Panc1 (cell line): ENCODE results near the gene FUT8. TPM values are rescaled to one million over a fixed set of nuclear protein-coding genes. Genes with fewer than 3 reads are reported as not detected.

Source experiments
- ATAC-seq: fragments of 200-7000 bp; cut with Tn5 transposase; 2 replicates; pipeline ENCODE4 v1.9.1; 2020; ENCODE audit warnings: mild to moderate bottlenecking, moderate library complexity
- BruUV-seq: library from RNA; stranded (reverse); fragments of 400-500 nt; replicated peaks from 2 replicates; lab custom pipeline; 2021; lab: Mats Ljungman, UMichigan
- CTCF ChIA-PET: fragments of 300-600 bp; sonication (Branson Sonifier 250); formaldehyde crosslinking; loops from one replicate; lab custom pipeline; 2022; ENCODE audit warnings: antibody characterized with exemption; lab: Charles Lee
- POLR2A ChIA-PET: fragments of 300-600 bp; sonication (Branson Sonifier 250); formaldehyde crosslinking; loops from one replicate; lab custom pipeline; 2022; ENCODE audit warnings: antibody characterized with exemption; lab: Charles Lee
- DNase-seq: peaks from one replicate; pipeline ENCODE4 v3.0.0-alpha.2; 2010; ENCODE audit warnings: low read depth, low spot score
- H3K27ac ChIP-seq: 2 replicates; pipeline ENCODE4 v1.5.1; 2011; ENCODE audit warnings: mild to moderate bottlenecking, low read length, inconsistent platforms
- H3K27me3 ChIP-seq: fragments of 200-500 bp; sonication (Bioruptor generic); 2 replicates; pipeline ENCODE4 v1.6.0; 2014; ENCODE audit warnings: low read length, inconsistent platforms; ENCODE audit not compliant: control insufficient read depth, insufficient read depth
- H3K36me3 ChIP-seq: fragments of 200-500 bp; sonication (Bioruptor generic); 2 replicates; pipeline ENCODE4 v1.5.1; 2014; ENCODE audit warnings: inconsistent platforms, mild to moderate bottlenecking, low read length, moderate library complexity; ENCODE audit not compliant: control insufficient read depth, insufficient read depth
- H3K4me1 ChIP-seq: 2 replicates; pipeline ENCODE4 v1.5.1; 2011; ENCODE audit warnings: inconsistent platforms, mild to moderate bottlenecking, low read length, moderate library complexity; ENCODE audit not compliant: control insufficient read depth, insufficient read depth
- H3K4me3 ChIP-seq, 2 experiments: 2 replicates each; pipeline ENCODE4 v1.5.1; 2011 to 2012; ENCODE audit warnings: low read depth in 2 of 2, low read length in 2 of 2, mild to moderate bottlenecking in 2 of 2, inconsistent platforms in 1 of 2, moderate library complexity in 1 of 2
- H3K9me3 ChIP-seq: fragments of 200-500 bp; sonication (Bioruptor generic); 2 replicates; pipeline ENCODE4 v1.5.1; 2014; ENCODE audit warnings: low read depth, mild to moderate bottlenecking, inconsistent platforms, low read length, moderate library complexity; ENCODE audit not compliant: control insufficient read depth, insufficient read depth
- CTCF ChIP-seq: fragments of 450-650 bp; IDR thresholded peaks from 2 replicates; pipeline ENCODE4 v1.5.1; 2017; ENCODE audit warnings: mild to moderate bottlenecking
- POLR2AphosphoS5 ChIP-seq: IDR thresholded peaks from 2 replicates; pipeline ENCODE4 v1.6.1; 2012; ENCODE audit warnings: mild to moderate bottlenecking, low read depth, low read length, moderate library complexity
- REST ChIP-seq, 2 experiments: IDR thresholded peaks; 2 replicates each; pipeline ENCODE4 v1.6.1; 2011 to 2012; ENCODE audit warnings: low read depth in 2 of 2, control low read depth in 1 of 2, low read length in 1 of 2, mild to moderate bottlenecking in 1 of 2, moderate library complexity in 1 of 2; ENCODE audit not compliant: insufficient read depth in 1 of 2
- SIN3A ChIP-seq: IDR thresholded peaks from 2 replicates; pipeline ENCODE4 v1.6.1; 2012; ENCODE audit warnings: low read depth, mild to moderate bottlenecking, low read length, moderate library complexity, borderline replicate concordance; ENCODE audit not compliant: insufficient read depth
- TCF7L2 ChIP-seq: IDR thresholded peaks from 2 replicates; pipeline ENCODE4 v1.6.1; 2011; ENCODE audit warnings: mild to moderate bottlenecking, low read depth, low read length, inconsistent platforms
- in situ Hi-C: cut with HindIII; loops from 2 replicates; pipeline ENCODE4 v1.10.0; 2016; ENCODE audit warnings: low sequenced_read_pairs, low pct_unique_long_range_greater_than_20kb
- intact Hi-C: fragments of 100-400 bp; cut with micrococcal nuclease; formaldehyde crosslinking; loops from one replicate; pipeline ENCODE4 v1.10.0; 2022; ENCODE audit not compliant: unreplicated experiment
- total RNA-seq: library from RNA; stranded (reverse); gene quantifications from one replicate; pipeline ENCODE4 v1.2.1, GENCODE V29; 2021; ENCODE audit not compliant: unreplicated experiment

FUT8 gene
- total RNA-seq, 1 experiment from 2014 or later = 31.4 TPM

GRCh38 chr14:65414961-65415589, 2.5 kb downstream of the FUT8 start:
- ChIA-PET POLR2A (no interaction called here), CTCF (interaction anchor here (0.6 to 2.0 kb wide), 8 partner anchors 15 to 544 kb away, joined by 3 to 17 read pairs (median 4); no protein-coding TSS in a partner anchor)
- no peak for ATAC-seq
- intact Hi-C loops (loop anchor here (5.0 to 10.0 kb wide), 3 partner anchors 187 to 407 kb away; no protein-coding TSS in a partner anchor), in situ Hi-C loops (no loop called here)
- BruUV-seq = TSS peak; percentile 64
- no peaks in the 10 kb centered on the region for H3K9me3 ChIP-seq
- H3K27me3 ChIP-seq = no peaks in the 10 kb centered on the region
- no peak overlapping the region for H3K27ac ChIP-seq
- no peaks in the 10 kb centered on the region for H3K36me3 ChIP-seq
- H3K4me3 ChIP-seq = no peak overlapping the region; a peak in 1 of 4 replicates
- no peak for DNase-seq
- peak; percentile 53; the same call in 1 of the 2 replicates for TF ChIP-seq CTCF
- TF ChIP-seq SIN3A = no peak
- TF ChIP-seq REST (IDR thresholded peaks at IDR 0.05; ENCODE audit: insufficient read depth in 1 of 2, low read depth in 2 of 2, low read length in 1 of 2) = no peak
- no peak for TF ChIP-seq POLR2AphosphoS5
- no peak for TF ChIP-seq TCF7L2
- H3K4me1 ChIP-seq = peaks cover 16% of the 10 kb centered on the region

GRCh38 chr14:65415613-65416012, 3.1 kb downstream of the FUT8 start:
- ATAC-seq (no peak), DNase-seq (no peak)
- no peak overlapping the region for H3K27ac ChIP-seq
- ChIA-PET CTCF (interaction anchor here (0.6 to 2.0 kb wide), 8 partner anchors 14 to 544 kb away, joined by 3 to 17 read pairs (median 5); no protein-coding TSS in a partner anchor), POLR2A (no interaction called here)
- intact Hi-C loops = loop anchor here (5.0 to 10.0 kb wide), 2 partner anchors 251 to 407 kb away; no protein-coding TSS in a partner anchor
- peaks cover 16% of the 10 kb centered on the region for H3K4me1 ChIP-seq
- no peak for TF ChIP-seq CTCF
- TF ChIP-seq POLR2AphosphoS5 = no peak
- no peak for TF ChIP-seq SIN3A
- TF ChIP-seq REST (IDR thresholded peaks at IDR 0.05; ENCODE audit: insufficient read depth in 1 of 2, low read depth in 2 of 2, low read length in 1 of 2) = no peak
- no peak for TF ChIP-seq TCF7L2
- no peaks in the 10 kb centered on the region for H3K36me3 ChIP-seq
- BruUV-seq = no TSS peak
- no peaks in the 10 kb centered on the region for H3K27me3 ChIP-seq
- in situ Hi-C loops = no loop called here
- no peaks in the 10 kb centered on the region for H3K9me3 ChIP-seq
- H3K4me3 ChIP-seq = no peak overlapping the region
